WTC11 (cell line): ENCODE results near the gene RAD23B. TPM values are rescaled to one million over a fixed set of nuclear protein-coding genes. Genes with fewer than 3 reads are reported as not detected.

Experiments
- AR ChIP-seq: fragments of 250-450 bp; sonication (Bioruptor Pico); IDR thresholded peaks from 2 replicates; pipeline ENCODE4 v1.9.0; 2021; ENCODE audit warnings: mild to moderate bottlenecking
- ATF1 ChIP-seq: sonication (generic); formaldehyde crosslinking; IDR thresholded peaks from 2 replicates; pipeline ENCODE4 v1.8.1; 2023; ENCODE audit warnings: mild to moderate bottlenecking, moderate library complexity, missing genetic modification reagents
- ESRRA ChIP-seq: sonication (generic); formaldehyde crosslinking; IDR thresholded peaks from 2 replicates; pipeline ENCODE4 v1.8.1; 2022; ENCODE audit warnings: mild to moderate bottlenecking, missing genetic modification reagents, borderline replicate concordance
- ETV6 ChIP-seq: sonication (generic); formaldehyde crosslinking; IDR thresholded peaks from 2 replicates; pipeline ENCODE4 v1.8.1; 2022; ENCODE audit warnings: mild to moderate bottlenecking, missing genetic modification reagents
- FOXK1 ChIP-seq: sonication (generic); formaldehyde crosslinking; IDR thresholded peaks from 2 replicates; pipeline ENCODE4 v1.8.0; 2022; ENCODE audit warnings: mild to moderate bottlenecking, moderate library complexity, missing genetic modification reagents
- IRF2 ChIP-seq: sonication (generic); formaldehyde crosslinking; IDR thresholded peaks from 2 replicates; pipeline ENCODE4 v1.8.0; 2022; ENCODE audit warnings: low read depth, missing genetic modification reagents, borderline replicate concordance
- KAT7 ChIP-seq: sonication (generic); formaldehyde crosslinking; IDR thresholded peaks from 2 replicates; pipeline ENCODE4 v1.8.1; 2023; ENCODE audit warnings: missing genetic modification reagents, mild to moderate bottlenecking, borderline replicate concordance
- NFE2L1 ChIP-seq: sonication (generic); formaldehyde crosslinking; IDR thresholded peaks from 2 replicates; pipeline ENCODE4 v1.8.1; 2023; ENCODE audit warnings: missing genetic modification reagents
- PRRX2 ChIP-seq: fragments of 250-450 bp; sonication (Bioruptor Pico); IDR thresholded peaks from 2 replicates; pipeline ENCODE4 v1.8.0; 2021; ENCODE audit warnings: mild to moderate bottlenecking
- ZBTB43 ChIP-seq: sonication (generic); formaldehyde crosslinking; IDR thresholded peaks from 2 replicates; pipeline ENCODE4 v1.8.1; 2023; ENCODE audit warnings: mild to moderate bottlenecking, missing genetic modification reagents
- ZNF138 ChIP-seq: sonication (generic); formaldehyde crosslinking; conservative IDR thresholded peaks from 2 replicates; pipeline ENCODE4 v1.8.1; 2022; ENCODE audit warnings: mild to moderate bottlenecking, moderate library complexity, missing genetic modification reagents
- ZNF219 ChIP-seq: sonication (generic); formaldehyde crosslinking; IDR thresholded peaks from 2 replicates; pipeline ENCODE4 v1.8.0; 2023; ENCODE audit warnings: missing genetic modification reagents, mild to moderate bottlenecking, borderline replicate concordance
- ZNF416 ChIP-seq: fragments of 250-450 bp; sonication (Bioruptor Pico); IDR thresholded peaks from 2 replicates; pipeline ENCODE4 v1.9.0; 2021; ENCODE audit warnings: mild to moderate bottlenecking, inconsistent platforms
- total RNA-seq: library from RNA; stranded (reverse); gene quantifications from 3 replicates; pipeline ENCODE4 v1.2.3, GENCODE V29; 2021
- TF ChIP-seq, protein P1 (sequence below): fragments of 250-450 bp; sonication (Bioruptor Pico); IDR thresholded peaks from 2 replicates; pipeline ENCODE4 v1.9.0; 2021; ENCODE audit warnings: mild to moderate bottlenecking, borderline replicate concordance
- TF ChIP-seq, protein P2 (sequence below): sonication (generic); formaldehyde crosslinking; IDR thresholded peaks from 2 replicates; pipeline ENCODE4 v1.8.0; 2022; ENCODE audit warnings: missing genetic modification reagents
- TF ChIP-seq, protein P3 (sequence below): fragments of 250-450 bp; sonication (Bioruptor Pico); IDR thresholded peaks from 2 replicates; pipeline ENCODE4 v1.9.0; 2021; ENCODE audit warnings: mild to moderate bottlenecking

Gene RAD23B
- total RNA-seq, 1 experiment from 2014 or later: 150 TPM

- TF ChIP-seq, protein P1, sequence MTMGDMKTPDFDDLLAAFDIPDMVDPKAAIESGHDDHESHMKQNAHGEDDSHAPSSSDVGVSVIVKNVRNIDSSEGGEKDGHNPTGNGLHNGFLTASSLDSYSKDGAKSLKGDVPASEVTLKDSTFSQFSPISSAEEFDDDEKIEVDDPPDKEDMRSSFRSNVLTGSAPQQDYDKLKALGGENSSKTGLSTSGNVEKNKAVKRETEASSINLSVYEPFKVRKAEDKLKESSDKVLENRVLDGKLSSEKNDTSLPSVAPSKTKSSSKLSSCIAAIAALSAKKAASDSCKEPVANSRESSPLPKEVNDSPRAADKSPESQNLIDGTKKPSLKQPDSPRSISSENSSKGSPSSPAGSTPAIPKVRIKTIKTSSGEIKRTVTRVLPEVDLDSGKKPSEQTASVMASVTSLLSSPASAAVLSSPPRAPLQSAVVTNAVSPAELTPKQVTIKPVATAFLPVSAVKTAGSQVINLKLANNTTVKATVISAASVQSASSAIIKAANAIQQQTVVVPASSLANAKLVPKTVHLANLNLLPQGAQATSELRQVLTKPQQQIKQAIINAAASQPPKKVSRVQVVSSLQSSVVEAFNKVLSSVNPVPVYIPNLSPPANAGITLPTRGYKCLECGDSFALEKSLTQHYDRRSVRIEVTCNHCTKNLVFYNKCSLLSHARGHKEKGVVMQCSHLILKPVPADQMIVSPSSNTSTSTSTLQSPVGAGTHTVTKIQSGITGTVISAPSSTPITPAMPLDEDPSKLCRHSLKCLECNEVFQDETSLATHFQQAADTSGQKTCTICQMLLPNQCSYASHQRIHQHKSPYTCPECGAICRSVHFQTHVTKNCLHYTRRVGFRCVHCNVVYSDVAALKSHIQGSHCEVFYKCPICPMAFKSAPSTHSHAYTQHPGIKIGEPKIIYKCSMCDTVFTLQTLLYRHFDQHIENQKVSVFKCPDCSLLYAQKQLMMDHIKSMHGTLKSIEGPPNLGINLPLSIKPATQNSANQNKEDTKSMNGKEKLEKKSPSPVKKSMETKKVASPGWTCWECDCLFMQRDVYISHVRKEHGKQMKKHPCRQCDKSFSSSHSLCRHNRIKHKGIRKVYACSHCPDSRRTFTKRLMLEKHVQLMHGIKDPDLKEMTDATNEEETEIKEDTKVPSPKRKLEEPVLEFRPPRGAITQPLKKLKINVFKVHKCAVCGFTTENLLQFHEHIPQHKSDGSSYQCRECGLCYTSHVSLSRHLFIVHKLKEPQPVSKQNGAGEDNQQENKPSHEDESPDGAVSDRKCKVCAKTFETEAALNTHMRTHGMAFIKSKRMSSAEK (CRISPR knock-in tag): no peak
- TF ChIP-seq, protein P2, sequence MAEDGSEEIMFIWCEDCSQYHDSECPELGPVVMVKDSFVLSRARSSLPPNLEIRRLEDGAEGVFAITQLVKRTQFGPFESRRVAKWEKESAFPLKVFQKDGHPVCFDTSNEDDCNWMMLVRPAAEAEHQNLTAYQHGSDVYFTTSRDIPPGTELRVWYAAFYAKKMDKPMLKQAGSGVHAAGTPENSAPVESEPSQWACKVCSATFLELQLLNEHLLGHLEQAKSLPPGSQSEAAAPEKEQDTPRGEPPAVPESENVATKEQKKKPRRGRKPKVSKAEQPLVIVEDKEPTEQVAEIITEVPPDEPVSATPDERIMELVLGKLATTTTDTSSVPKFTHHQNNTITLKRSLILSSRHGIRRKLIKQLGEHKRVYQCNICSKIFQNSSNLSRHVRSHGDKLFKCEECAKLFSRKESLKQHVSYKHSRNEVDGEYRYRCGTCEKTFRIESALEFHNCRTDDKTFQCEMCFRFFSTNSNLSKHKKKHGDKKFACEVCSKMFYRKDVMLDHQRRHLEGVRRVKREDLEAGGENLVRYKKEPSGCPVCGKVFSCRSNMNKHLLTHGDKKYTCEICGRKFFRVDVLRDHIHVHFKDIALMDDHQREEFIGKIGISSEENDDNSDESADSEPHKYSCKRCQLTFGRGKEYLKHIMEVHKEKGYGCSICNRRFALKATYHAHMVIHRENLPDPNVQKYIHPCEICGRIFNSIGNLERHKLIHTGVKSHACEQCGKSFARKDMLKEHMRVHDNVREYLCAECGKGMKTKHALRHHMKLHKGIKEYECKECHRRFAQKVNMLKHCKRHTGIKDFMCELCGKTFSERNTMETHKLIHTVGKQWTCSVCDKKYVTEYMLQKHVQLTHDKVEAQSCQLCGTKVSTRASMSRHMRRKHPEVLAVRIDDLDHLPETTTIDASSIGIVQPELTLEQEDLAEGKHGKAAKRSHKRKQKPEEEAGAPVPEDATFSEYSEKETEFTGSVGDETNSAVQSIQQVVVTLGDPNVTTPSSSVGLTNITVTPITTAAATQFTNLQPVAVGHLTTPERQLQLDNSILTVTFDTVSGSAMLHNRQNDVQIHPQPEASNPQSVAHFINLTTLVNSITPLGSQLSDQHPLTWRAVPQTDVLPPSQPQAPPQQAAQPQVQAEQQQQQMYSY: no peak
- no peak for TF ChIP-seq ZBTB43 (CRISPR knock-in tag)
- no peak for TF ChIP-seq ATF1 (CRISPR knock-in tag)
- no peak for TF ChIP-seq PRRX2
- no peak for TF ChIP-seq ESRRA (CRISPR knock-in tag)
- TF ChIP-seq ZNF219 (CRISPR knock-in tag): no peak
- TF ChIP-seq KAT7: no peak
- TF ChIP-seq, protein P3, sequence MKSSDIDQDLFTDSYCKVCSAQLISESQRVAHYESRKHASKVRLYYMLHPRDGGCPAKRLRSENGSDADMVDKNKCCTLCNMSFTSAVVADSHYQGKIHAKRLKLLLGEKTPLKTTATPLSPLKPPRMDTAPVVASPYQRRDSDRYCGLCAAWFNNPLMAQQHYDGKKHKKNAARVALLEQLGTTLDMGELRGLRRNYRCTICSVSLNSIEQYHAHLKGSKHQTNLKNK: no peak
- TF ChIP-seq FOXK1 (CRISPR knock-in tag): no peak
- TF ChIP-seq ZNF416: no peak
- no peak for TF ChIP-seq AR (CRISPR knock-in tag)
- no peak for TF ChIP-seq IRF2 (CRISPR knock-in tag)
- no peak for TF ChIP-seq ZNF138 (CRISPR knock-in tag)
- TF ChIP-seq ETV6 (CRISPR knock-in tag): no peak
- TF ChIP-seq NFE2L1 (CRISPR knock-in tag): no peak
These were observed 47.2 kb upstream of the RAD23B start (continued) for GRCh38 chr9:107235765-107236442.
